GM21723 (cell line): ENCODE results near the gene PTPRC.

Experiments used
- ATAC-seq: cut with Tn5 transposase; IDR thresholded peaks from one replicate; pipeline ENCODE4 v1.9.1; 2021; ENCODE audit warnings: mild to moderate bottlenecking, moderate library complexity; ENCODE audit not compliant: unreplicated experiment

The PTPRC gene

DNA sequence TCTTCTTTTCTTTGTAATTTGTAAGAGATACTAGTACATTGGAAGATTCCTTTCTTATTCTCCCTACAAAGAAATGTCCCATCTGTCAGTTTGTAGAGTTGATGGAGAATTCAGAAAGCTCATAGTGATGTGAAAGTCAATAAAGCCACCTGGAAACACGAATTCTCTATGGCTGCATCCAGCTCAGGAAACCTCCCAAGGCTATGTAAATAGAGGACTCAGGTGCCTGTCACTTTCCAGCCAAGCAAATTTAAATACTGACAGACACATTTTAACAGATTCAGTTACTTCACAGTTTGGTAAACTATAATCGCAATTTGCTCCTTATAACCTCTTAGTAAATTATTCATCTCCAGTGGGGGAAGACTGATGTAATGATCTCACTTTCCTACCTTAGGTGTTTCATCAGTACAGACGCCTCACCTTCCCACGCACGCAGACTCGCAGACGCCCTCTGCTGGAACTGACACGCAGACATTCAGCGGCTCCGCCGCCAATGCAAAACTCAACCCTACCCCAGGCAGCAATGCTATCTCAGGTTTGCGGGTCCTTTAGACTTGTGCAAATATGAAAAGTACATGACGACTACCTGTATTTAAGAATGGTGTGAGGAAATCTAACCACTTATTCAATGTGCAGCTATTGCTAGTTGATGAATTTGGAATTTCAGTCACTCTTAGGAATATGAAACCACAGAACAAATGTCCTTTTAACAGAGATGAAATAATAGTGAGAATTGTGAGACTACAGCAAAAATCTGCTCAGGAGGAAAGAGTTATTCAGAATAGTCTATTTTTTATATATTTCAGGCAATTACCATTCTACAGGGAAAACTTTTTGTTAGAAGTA is 60.6 kb downstream of the PTPRC start:
- no peak for ATAC-seq

GRCh38 chr1:198700016-198700392 is 61.2 kb downstream of the PTPRC start:
- ATAC-seq, result no peak

GRCh38 chr1:198700396-198700795 is 61.6 kb downstream of the PTPRC start:
- no peak for ATAC-seq

DNA sequence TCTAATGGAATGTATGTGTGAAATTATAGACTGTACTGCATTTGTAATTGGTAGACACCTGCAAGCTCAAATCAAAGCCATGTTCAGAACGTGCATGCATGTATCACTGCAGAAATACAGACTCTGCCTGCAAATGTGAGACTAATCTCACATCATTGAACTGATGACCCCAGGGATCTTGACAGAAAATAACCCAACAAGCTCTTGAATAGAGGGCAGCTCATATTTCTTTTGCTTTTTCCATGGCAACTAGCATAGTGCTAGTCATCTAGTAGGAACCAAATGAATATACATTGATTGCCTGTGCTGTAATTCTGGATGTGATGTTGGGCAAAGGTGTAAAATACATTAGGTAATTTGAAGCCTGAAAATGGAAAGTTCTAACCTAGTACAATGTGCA is 62.4 kb downstream of the PTPRC start:
- ATAC-seq, result no peak

- no peak for ATAC-seq
Observed at GRCh38 chr1:198701766-198702539, 63.1 kb downstream of the PTPRC start.

- ATAC-seq, result no peak
Observed at GRCh38 chr1:198708761-198709525, 70.1 kb downstream of the PTPRC start.

DNA sequence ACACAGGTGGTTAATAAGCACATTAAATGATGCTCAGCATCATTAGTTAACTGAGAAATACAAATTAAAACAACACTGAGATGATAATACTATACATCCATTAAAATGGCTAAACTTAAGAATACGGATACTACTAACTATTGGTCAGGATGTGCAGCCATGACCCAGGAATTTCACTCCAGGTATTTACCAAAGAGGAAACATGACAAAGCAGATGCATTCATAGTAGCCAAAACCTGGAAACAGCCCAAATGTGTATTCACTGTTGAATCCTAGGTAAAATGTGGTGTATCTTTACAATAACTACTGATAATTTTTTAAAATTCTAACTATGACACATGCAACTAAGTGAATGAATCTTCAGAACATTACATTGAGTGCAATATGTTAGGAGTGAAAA is 73.0 kb downstream of the PTPRC start:
- ATAC-seq, result no peak

DNA sequence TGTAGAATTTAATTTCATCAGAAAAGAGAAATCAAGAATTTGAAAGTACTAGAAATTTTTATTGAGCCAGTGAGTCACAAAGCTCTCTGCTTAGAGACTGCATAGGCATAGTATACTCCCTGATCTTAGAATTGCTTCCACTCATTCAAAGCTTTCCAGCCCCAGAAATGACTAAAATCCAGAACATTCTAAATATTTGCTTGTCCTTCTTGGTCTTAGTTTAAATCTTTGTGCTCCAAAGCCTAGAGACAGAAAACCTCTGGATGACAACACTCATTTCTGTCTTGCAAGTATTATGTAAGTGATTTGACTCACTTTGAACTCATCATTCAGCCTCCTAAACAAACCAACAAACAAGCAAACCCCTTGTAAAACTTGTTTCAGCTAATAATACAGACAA is 74.2 kb downstream of the PTPRC start:
- ATAC-seq, result no peak

- ATAC-seq, result no peak
Observed at GRCh38 chr1:198714271-198714670, 75.4 kb downstream of the PTPRC start.

GRCh38 chr1:198716051-198716450 is 77.2 kb downstream of the PTPRC start:
- no peak for ATAC-seq

DNA sequence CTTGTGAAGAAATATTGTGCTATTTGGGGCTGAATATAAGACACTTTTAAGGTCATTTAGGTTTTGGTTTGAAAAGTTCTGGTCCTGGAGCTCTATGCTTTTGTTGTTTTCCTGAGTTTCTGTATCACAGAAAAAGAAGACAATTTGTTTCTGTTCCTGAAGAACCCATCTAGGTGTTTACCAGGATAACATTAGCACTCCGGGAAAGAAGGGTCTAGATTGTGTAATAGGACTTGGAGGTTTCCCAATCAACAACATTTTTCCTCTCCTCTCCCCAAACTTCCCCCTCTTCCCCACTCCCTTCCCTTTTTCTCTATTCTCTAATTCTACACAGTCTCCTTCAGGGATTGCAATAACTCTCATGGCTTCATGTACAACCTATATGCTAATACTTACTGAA is 78.7 kb downstream of the PTPRC start:
- ATAC-seq, result no peak

- no peak for ATAC-seq
Observed at GRCh38 chr1:198723127-198723526, 84.3 kb downstream of the PTPRC start.

GRCh38 chr1:198725090-198725489 is 86.2 kb downstream of the PTPRC start:
- ATAC-seq, result no peak

DNA sequence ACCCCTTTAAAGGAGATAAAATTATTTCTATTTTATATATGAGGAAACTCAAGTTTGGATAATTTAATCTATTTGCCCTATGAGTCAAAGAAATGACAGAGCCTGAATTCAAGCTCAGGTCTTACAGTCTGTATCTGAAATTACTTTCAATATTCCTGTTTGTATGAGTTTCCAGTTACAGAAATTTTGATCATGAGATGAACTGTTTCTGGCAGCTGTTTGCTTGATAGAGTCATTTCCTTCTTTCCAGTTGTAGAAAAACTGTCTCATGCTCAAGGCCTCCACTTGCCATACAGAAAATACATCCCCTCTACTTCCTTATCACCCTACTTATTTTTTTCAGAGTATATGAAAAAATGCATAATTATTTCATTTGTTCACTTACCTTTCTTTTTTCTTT is 87.6 kb downstream of the PTPRC start:
- ATAC-seq, result no peak

DNA sequence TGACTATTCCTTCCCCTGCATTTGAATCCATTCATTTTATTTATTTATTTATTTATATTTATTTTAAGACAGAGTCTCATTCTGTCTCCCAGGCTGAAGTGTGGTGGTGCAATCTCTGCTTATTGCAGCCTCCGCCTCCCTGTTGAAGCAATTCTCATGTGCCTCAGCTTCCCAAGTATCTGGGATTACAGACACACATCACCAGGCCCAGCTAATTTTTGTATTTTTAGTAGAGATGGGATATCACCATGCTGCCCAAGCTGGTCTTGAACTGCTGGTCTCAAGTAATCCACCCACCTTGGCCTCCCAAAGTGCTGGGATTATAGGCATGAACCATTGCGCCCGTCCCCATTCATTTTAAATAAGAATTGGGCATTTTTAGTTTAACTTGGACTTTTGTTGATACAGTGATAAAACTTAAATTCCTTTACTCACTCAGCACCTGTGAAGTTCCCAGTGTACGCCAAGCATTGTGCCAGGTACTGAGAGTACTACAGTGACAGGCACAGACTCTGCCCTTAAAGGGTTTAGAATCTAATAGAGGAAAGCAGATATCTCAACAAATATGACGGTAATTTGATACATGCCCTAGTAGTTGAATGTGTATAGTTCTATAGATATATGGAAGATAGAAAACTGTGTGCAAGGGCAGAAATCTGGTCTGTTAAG is 90.5 kb downstream of the PTPRC start:
- ATAC-seq, result no peak

- ATAC-seq, result no peak
Observed at GRCh38 chr1:198730952-198731351, 92.1 kb downstream of the PTPRC start.

- ATAC-seq, result peak; percentile 94
Observed at GRCh38 chr1:198734323-198735008, 95.6 kb downstream of the PTPRC start.

DNA sequence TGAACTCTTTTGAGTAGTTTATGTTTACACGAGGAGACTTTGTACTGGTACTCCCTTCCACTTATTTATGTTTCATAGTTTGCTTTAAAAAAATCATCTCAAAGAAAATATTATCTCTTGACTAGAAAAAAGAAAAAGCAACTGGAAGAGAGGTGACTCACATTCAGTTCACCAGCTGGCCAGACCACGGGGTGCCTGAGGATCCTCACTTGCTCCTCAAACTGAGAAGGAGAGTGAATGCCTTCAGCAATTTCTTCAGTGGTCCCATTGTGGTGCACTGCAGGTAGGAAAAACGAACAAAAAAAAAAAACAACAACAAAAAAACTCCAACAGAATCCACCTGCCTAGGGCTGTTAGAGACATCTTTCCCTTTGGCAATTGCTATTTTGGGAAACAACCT is 102.9 kb downstream of the PTPRC start:
- ATAC-seq, result no peak

DNA sequence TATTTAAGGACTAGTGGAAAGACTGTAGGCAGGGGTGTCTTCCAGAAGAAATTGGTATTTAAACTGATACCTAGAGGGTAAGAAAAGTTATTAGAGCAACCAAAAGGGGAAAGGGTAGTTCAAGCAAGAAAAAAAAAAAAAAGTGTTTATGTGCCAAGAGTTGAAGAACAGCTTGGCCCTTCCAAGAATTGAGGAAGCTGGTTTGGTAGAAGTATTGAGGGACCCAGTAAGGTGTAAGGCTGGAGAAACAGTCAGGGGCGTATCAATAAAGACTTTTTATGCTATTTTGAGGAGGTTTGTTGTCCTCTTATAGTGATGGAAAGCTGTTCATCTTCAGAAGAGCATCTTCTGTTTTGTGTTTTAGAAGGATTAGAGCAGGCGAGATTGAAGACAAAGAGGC is 108.3 kb downstream of the PTPRC start:
- ATAC-seq, result no peak

DNA sequence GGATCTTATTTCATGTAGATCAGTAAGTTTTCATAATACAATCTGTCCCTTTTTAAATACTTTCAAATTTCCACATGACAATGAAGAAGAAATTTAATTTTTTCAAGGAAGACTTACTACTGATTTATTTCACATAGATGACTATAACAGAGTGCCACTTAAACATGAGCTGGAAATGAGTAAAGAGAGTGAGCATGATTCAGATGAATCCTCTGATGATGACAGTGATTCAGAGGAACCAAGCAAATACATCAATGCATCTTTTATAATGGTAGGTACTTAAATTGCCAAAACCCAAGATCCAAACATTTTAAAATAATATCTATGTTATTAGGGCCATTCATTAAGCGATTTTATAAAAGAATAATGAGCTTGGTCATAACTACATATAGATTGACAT is 110.4 kb downstream of the PTPRC start:
- ATAC-seq, result no peak
